ENCODE results near the gene RPL37.

DNA sequence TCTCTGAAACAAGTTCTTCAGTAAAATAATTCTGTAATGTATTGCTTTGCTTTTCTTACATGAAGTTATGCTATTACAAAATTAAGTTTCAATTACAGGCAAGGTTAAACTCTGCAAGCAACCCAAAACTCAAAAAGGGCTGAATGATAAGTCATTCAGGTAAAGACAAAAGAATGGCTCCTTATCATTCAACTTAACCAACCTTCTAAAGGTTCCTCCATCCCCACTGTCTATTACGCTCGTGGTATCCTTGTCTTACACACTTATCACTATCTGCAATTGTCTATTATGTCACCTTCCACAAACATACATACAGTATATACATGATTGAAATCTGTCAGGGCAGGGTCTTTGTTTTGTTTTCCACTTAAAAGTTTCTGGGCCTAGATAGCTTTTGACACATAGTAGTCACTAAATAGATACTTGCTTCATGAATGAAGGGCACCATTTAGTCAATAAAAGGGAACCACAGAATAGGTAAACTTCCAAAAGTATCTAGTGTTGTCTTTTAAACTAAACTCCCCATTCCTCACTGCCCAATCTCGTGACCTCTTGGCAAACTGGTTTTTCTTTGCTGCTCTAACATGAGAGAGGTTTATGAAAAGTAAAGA lies 6.9 kb downstream of the RPL37 start:
- TF ChIP-seq, protein P1, sequence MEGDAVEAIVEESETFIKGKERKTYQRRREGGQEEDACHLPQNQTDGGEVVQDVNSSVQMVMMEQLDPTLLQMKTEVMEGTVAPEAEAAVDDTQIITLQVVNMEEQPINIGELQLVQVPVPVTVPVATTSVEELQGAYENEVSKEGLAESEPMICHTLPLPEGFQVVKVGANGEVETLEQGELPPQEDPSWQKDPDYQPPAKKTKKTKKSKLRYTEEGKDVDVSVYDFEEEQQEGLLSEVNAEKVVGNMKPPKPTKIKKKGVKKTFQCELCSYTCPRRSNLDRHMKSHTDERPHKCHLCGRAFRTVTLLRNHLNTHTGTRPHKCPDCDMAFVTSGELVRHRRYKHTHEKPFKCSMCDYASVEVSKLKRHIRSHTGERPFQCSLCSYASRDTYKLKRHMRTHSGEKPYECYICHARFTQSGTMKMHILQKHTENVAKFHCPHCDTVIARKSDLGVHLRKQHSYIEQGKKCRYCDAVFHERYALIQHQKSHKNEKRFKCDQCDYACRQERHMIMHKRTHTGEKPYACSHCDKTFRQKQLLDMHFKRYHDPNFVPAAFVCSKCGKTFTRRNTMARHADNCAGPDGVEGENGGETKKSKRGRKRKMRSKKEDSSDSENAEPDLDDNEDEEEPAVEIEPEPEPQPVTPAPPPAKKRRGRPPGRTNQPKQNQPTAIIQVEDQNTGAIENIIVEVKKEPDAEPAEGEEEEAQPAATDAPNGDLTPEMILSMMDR (IDR thresholded peaks at IDR 0.05; ENCODE audit: insufficient read depth, low read length, poor library complexity, severe bottlenecking) = no peak
- no peak for TF ChIP-seq EZH2phosphoT487 (conservative IDR thresholded peaks at IDR 0.05; ENCODE audit: low read length)

All from SU-DHL-6 (cell line).